H9 (cell line): ENCODE results near the gene POLL. TPM values are rescaled to one million over a fixed set of nuclear protein-coding genes. Genes with fewer than 3 reads are reported as not detected.

Experiments
- DNase-seq: peaks from one replicate; pipeline ENCODE4 v3.0.0-alpha.2; 2017
- H2AFZ ChIP-seq: one replicate; pipeline ENCODE4 v1.6.1; 2013; ENCODE audit warnings: mild to moderate bottlenecking, low read length, control low read depth, moderate library complexity
- H2AK5ac ChIP-seq: 2 replicates; pipeline ENCODE4 v1.6.1; 2013; ENCODE audit warnings: low read length, control low read depth, mixed read lengths; ENCODE audit not compliant: insufficient read length
- H2BK120ac ChIP-seq: one replicate; pipeline ENCODE4 v1.6.1; 2013; ENCODE audit warnings: low read depth, mild to moderate bottlenecking, low read length, control low read depth, inconsistent platforms; ENCODE audit not compliant: poor library complexity, severe bottlenecking
- H2BK12ac ChIP-seq: 2 replicates; pipeline ENCODE4 v1.6.1; 2013; ENCODE audit warnings: low read length, control low read depth, mixed read lengths, low read depth; ENCODE audit not compliant: insufficient read length
- H2BK15ac ChIP-seq: 2 replicates; pipeline ENCODE4 v1.6.1; 2013; ENCODE audit warnings: low read depth, low read length, control low read depth
- H2BK20ac ChIP-seq: one replicate; pipeline ENCODE4 v1.6.1; 2013; ENCODE audit warnings: low read depth, mild to moderate bottlenecking, low read length, control low read depth, inconsistent platforms; ENCODE audit not compliant: poor library complexity, severe bottlenecking
- H2BK5ac ChIP-seq: 2 replicates; pipeline ENCODE4 v1.6.1; 2013; ENCODE audit warnings: low read length, control low read depth, mixed read lengths; ENCODE audit not compliant: insufficient read length
- H3K14ac ChIP-seq: 2 replicates; pipeline ENCODE4 v1.6.1; 2013; ENCODE audit warnings: low read length, control low read depth; ENCODE audit not compliant: insufficient read depth
- H3K18ac ChIP-seq: 2 replicates; pipeline ENCODE4 v1.6.1; 2013; ENCODE audit warnings: low read depth, mild to moderate bottlenecking, mixed read lengths, low read length, control low read depth; ENCODE audit not compliant: insufficient read length
- H3K23ac ChIP-seq: 2 replicates; pipeline ENCODE4 v1.6.1; 2013; ENCODE audit warnings: low read length, control low read depth, mixed read lengths, low read depth; ENCODE audit not compliant: insufficient read length
- H3K23me2 ChIP-seq: 2 replicates; pipeline ENCODE4 v1.6.1; 2013; ENCODE audit warnings: low read depth, mild to moderate bottlenecking, mixed read lengths, low read length, control low read depth; ENCODE audit not compliant: insufficient read length, poor library complexity, severe bottlenecking
- H3K27ac ChIP-seq: 2 replicates; pipeline ENCODE4 v1.5.1; 2013; ENCODE audit warnings: low read length, control low read depth, mixed read lengths, low read depth; ENCODE audit not compliant: insufficient read length
- H3K27me3 ChIP-seq: 2 replicates; pipeline ENCODE4 v1.6.1; 2013; ENCODE audit warnings: low read length, control low read depth, inconsistent platforms; ENCODE audit not compliant: insufficient read depth
- H3K4ac ChIP-seq: 2 replicates; pipeline ENCODE4 v1.6.1; 2013; ENCODE audit warnings: low read depth, mild to moderate bottlenecking, control low read depth, inconsistent platforms, low read length, moderate library complexity
- H3K4me1 ChIP-seq: 2 replicates; pipeline ENCODE4 v1.6.1; 2013; ENCODE audit warnings: low read length, control low read depth, inconsistent platforms; ENCODE audit not compliant: insufficient read depth
- H3K4me2 ChIP-seq: 2 replicates; pipeline ENCODE4 v1.6.1; 2013; ENCODE audit warnings: low read length, control low read depth, mixed read lengths; ENCODE audit not compliant: insufficient read length, insufficient read depth
- H3K56ac ChIP-seq: 2 replicates; pipeline ENCODE4 v1.6.1; 2013; ENCODE audit warnings: low read depth, mild to moderate bottlenecking, mixed read lengths, low read length, control low read depth; ENCODE audit not compliant: insufficient read length
- H3K79me1 ChIP-seq: 2 replicates; pipeline ENCODE4 v1.6.1; 2013; ENCODE audit warnings: low read depth, mild to moderate bottlenecking, moderate library complexity, low read length, control low read depth, inconsistent platforms; ENCODE audit not compliant: insufficient read depth, poor library complexity, severe bottlenecking
- H3K79me2 ChIP-seq: 2 replicates; pipeline ENCODE4 v1.6.1; 2013; ENCODE audit warnings: low read length, control low read depth, inconsistent platforms; ENCODE audit not compliant: insufficient read depth
- H3K9ac ChIP-seq: 2 replicates; pipeline ENCODE4 v1.6.1; 2013; ENCODE audit warnings: low read length, control low read depth, mixed read lengths; ENCODE audit not compliant: insufficient read length; ENCODE audit errors: extremely low read depth
- H3K9me3 ChIP-seq: one replicate; pipeline ENCODE4 v1.6.1; 2013; ENCODE audit warnings: low read depth, low read length, inconsistent platforms; ENCODE audit not compliant: control insufficient read depth
- H3T11ph ChIP-seq: one replicate; pipeline ENCODE4 v1.6.1; 2013; ENCODE audit warnings: mild to moderate bottlenecking, low read length, control low read depth, inconsistent platforms
- H4K20me1 ChIP-seq: one replicate; pipeline ENCODE4 v1.6.1; 2013; ENCODE audit not compliant: control insufficient read depth, insufficient read length, insufficient read depth
- H4K5ac ChIP-seq: 2 replicates; pipeline ENCODE4 v1.6.1; 2013; ENCODE audit warnings: low read depth, mild to moderate bottlenecking, mixed read lengths, low read length, control low read depth; ENCODE audit not compliant: insufficient read length
- H4K8ac ChIP-seq: replicated peaks from 2 replicates; pipeline ENCODE4 v1.6.1; 2013; ENCODE audit warnings: low read length, control low read depth, mixed read lengths, low read depth; ENCODE audit not compliant: insufficient read length
- H4K91ac ChIP-seq: 2 replicates; pipeline ENCODE4 v1.6.1; 2013; ENCODE audit warnings: low read depth, mild to moderate bottlenecking, moderate library complexity, mixed read lengths, low read length, control low read depth; ENCODE audit not compliant: insufficient read length
- H3K27ac Mint-ChIP-seq, 3 experiments: 2 replicates in 2 of 3; 3 replicates in 1 of 3; pipeline ENCODE4 v1.8.0; 2020 to 2021; ENCODE audit warnings: mixed read lengths in 3 of 3, mild to moderate bottlenecking in 1 of 3, moderate library complexity in 1 of 3
- H3K27me3 Mint-ChIP-seq: 2 replicates; pipeline ENCODE4 v1.8.0; 2021; ENCODE audit warnings: low read depth, mild to moderate bottlenecking, moderate library complexity, mixed read lengths
- H3K36me3 Mint-ChIP-seq, 3 experiments: 2 replicates in 2 of 3; 3 replicates in 1 of 3; pipeline ENCODE4 v1.8.0; 2020 to 2021; ENCODE audit warnings: low read depth in 3 of 3, mixed read lengths in 3 of 3; ENCODE audit not compliant: insufficient read depth in 1 of 3
- H3K4me1 Mint-ChIP-seq, 2 experiments: 2 replicates each; pipeline ENCODE4 v1.8.0; 2020; ENCODE audit warnings: mixed read lengths in 2 of 2
- H3K4me3 Mint-ChIP-seq, 2 experiments: 2 replicates in 1 of 2; 3 replicates in 1 of 2; pipeline ENCODE4 v1.8.0; 2020 to 2021; ENCODE audit warnings: mild to moderate bottlenecking in 2 of 2, mixed read lengths in 2 of 2, moderate library complexity in 1 of 2
- H3K9me3 Mint-ChIP-seq, 2 experiments: 2 replicates in 1 of 2; 3 replicates in 1 of 2; pipeline ENCODE4 v1.8.0; 2020; ENCODE audit warnings: mild to moderate bottlenecking in 2 of 2, mixed read lengths in 2 of 2, moderate library complexity in 1 of 2
- WGBS: extraction: QIAGEN DNeasy Blood & Tissue Kit; methylation state at CpG from one replicate; pipeline ENCODE4 v1.1.7; 2013; ENCODE audit warnings: missing lambda C conversion rate, low lambda C conversion rate, mixed read lengths; ENCODE audit not compliant: insufficient read length; ENCODE audit errors: extremely low coverage; 5-methylcytosine and 5-hydroxymethylcytosine counted together
- total RNA-seq: library from RNA; stranded (reverse); gene quantifications from 2 replicates; pipeline ENCODE4 v1.2.1, GENCODE V29; 2021
- TF ChIP-seq, protein P1 (sequence below): fragments of 200-600 bp; sonication (generic); conservative IDR thresholded peaks from 3 replicates; pipeline ENCODE4 v1.8.0; 2021; ENCODE audit warnings: antibody characterized with exemption, mild to moderate bottlenecking

The POLL gene
- total RNA-seq, 1 experiment from 2014 or later, result 30.8 TPM

DNA sequence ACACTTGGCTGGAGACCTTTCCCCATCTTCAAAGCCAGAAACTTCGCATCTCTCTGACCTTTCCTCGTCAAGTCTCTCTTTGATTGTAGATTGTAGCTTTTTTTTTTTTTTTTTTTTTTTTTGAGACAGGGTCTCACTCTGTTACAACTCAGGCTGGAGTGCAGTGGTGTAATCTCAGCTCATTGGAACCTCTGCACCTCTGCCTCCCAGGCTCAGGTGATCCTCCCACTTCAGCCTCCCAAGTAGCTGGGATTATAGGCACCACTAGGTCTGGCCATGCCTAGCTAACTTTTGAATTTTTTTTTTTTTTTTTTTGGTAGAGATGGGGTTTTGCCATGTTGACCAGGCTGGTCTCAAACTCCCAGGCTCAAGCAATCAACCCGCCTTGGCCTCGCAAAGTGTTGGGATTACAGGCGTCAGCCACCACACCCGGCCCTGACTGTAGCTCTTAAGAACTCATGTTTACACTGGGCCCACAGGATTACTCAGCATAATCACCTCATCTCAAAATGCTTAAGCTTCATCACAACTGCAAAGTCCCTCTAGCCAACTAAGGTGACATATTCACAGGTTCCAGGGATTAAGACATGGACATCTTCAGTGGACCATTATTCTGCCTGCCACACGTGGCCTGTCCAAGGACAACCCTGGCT, 11.7 kb downstream of the POLL start:
- Mint-ChIP-seq H3K27ac (no peak overlapping the region), H3K4me1 (peaks cover 24 to 33% of the 10 kb centered on the region in 2 experiments), H3K4me3 (no peak overlapping the region), H3K9me3 (peaks cover 3 to 8% of the 10 kb centered on the region in 2 experiments; a peak in 4 of 5 replicates), H3K36me3 (peaks cover 18 to 39% (median 32%) of the 10 kb centered on the region in 3 experiments), H3K27me3 (peaks cover 32% of the 10 kb centered on the region)
- no peak overlapping the region for H3K27ac ChIP-seq
- no peaks in the 10 kb centered on the region for H3K79me1 ChIP-seq
- peaks cover 3% of the 10 kb centered on the region for H4K20me1 ChIP-seq
- H2BK15ac ChIP-seq, result no peak overlapping the region
- H2BK12ac ChIP-seq, result no peak overlapping the region
- H3K27me3 ChIP-seq, result peaks cover 6% of the 10 kb centered on the region; the same call in 1 of the 2 replicates
- H3K9ac ChIP-seq, result no peak overlapping the region
- no peak overlapping the region for H3K14ac ChIP-seq
- 0 out of 2 replicates have a peak, but pooled peaks cover 2% of the 10 kb centered on the region for H3K4me1 ChIP-seq
- WGBS, result no CpG with 5 or more reads among the region's 7 CpGs
- no peak overlapping the region for H3K23ac ChIP-seq
- no peak overlapping the region for H4K5ac ChIP-seq
- no peaks in the 10 kb centered on the region for H3K9me3 ChIP-seq
- H2AK5ac ChIP-seq, result no peak overlapping the region
- DNase-seq, result no peak
- H2BK5ac ChIP-seq, result no peak overlapping the region
- H2BK20ac ChIP-seq, result no peak overlapping the region
- H4K91ac ChIP-seq, result no peak overlapping the region
- no peak overlapping the region for H3K56ac ChIP-seq
- no peak overlapping the region for H4K8ac ChIP-seq
- H3K4ac ChIP-seq, result no peak overlapping the region
- H3K79me2 ChIP-seq, result no peaks in the 10 kb centered on the region
- H2AFZ ChIP-seq, result no peak overlapping the region
- H2BK120ac ChIP-seq, result no peak overlapping the region
- no peak overlapping the region for H3K18ac ChIP-seq
- H3T11ph ChIP-seq, result no peak overlapping the region
- TF ChIP-seq, protein P1, sequence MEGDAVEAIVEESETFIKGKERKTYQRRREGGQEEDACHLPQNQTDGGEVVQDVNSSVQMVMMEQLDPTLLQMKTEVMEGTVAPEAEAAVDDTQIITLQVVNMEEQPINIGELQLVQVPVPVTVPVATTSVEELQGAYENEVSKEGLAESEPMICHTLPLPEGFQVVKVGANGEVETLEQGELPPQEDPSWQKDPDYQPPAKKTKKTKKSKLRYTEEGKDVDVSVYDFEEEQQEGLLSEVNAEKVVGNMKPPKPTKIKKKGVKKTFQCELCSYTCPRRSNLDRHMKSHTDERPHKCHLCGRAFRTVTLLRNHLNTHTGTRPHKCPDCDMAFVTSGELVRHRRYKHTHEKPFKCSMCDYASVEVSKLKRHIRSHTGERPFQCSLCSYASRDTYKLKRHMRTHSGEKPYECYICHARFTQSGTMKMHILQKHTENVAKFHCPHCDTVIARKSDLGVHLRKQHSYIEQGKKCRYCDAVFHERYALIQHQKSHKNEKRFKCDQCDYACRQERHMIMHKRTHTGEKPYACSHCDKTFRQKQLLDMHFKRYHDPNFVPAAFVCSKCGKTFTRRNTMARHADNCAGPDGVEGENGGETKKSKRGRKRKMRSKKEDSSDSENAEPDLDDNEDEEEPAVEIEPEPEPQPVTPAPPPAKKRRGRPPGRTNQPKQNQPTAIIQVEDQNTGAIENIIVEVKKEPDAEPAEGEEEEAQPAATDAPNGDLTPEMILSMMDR, result no peak
- no peaks in the 10 kb centered on the region for H3K23me2 ChIP-seq
- H3K4me2 ChIP-seq, result no peak overlapping the region
